HG03108 (cell line): ENCODE data around the gene FANCB.
A peak's percentile ranks its signal among the peaks of the same experiment; 100 is the strongest.

Experiments
- ATAC-seq: cut with Tn5 transposase; IDR thresholded peaks from one replicate; pipeline ENCODE4 v1.9.1; 2021; ENCODE audit warnings: moderate library complexity; ENCODE audit not compliant: unreplicated experiment

The FANCB gene

DNA sequence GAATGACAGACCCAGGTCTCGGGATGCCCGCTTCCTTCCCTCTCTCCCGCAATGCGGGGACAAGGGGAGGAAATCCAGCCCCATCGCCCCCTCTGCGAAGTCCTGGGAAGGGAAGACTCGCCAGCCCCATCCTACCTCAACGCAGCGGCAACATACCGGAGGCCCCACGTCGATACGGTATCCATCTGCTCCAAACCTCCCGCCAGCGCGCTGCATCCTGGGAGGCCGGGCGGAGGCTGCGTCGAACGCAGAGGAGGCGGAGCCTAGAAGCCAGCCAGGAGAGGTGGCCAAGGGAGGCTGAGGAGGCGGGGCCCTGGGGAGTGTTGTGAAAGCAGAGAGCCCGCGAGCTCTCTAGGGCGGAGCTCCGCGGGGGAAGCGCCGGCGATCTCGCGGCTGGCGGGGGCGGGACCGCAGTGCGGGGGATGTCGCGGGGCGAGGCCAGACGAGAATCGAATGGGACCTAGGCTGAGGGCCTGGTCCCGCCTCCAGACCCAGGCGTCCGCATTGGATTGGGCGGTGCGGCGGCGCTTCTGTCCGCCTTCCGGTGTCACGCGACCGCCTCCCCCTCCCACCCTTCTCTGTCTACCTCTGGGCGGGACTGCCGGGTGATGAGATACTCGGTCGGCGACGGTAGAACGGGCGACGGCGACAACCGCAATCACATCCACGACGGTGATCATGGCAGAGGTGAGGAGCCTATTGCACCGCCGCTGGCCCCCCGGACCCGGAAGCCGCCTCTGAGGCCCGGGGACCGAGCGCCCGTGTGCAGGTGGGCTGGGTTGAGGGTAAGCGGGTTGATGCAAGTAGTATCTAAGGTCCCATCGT lies at the start of gene FANCB, which contains the start of gene MOSPD2:
Gene FANCB, minus strand, starts transcription at position 219 of the 825 bp plus-strand sequence. CDS start 7,559 bp downstream, outside the sequence.
Gene MOSPD2, plus strand, starts transcription at position 571 of the 825 bp plus-strand sequence. Its CDS starts 108 bp downstream, at position 679.
- peak; percentile 95 for ATAC-seq

GRCh38 chrX:14922437-14922836 lies 49.6 kb upstream of the FANCB start:
- ATAC-seq: no peak

- ATAC-seq: no peak
These were observed 47.3 kb upstream of the FANCB start for GRCh38 chrX:14920196-14920595.

DNA sequence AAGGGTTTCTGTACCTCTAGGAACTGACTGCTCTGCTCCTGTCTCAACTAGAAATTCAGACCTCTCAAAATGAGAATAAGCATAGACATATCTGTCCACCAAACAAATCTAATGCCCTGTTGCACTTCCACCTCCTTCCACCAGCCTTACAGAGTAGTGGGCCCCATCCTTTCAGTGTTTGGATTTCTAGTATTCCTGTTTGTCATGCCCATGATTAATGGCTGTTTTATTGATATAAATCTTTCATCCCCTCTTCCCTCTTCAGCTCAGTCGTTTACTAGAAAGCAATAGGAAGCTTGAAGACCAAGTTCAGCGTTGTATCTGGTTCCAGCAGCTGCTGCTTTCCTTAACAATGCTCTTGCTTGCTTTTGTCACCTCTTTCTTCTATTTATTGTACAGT lies 46.5 kb upstream of the FANCB start:
- no peak for ATAC-seq

DNA sequence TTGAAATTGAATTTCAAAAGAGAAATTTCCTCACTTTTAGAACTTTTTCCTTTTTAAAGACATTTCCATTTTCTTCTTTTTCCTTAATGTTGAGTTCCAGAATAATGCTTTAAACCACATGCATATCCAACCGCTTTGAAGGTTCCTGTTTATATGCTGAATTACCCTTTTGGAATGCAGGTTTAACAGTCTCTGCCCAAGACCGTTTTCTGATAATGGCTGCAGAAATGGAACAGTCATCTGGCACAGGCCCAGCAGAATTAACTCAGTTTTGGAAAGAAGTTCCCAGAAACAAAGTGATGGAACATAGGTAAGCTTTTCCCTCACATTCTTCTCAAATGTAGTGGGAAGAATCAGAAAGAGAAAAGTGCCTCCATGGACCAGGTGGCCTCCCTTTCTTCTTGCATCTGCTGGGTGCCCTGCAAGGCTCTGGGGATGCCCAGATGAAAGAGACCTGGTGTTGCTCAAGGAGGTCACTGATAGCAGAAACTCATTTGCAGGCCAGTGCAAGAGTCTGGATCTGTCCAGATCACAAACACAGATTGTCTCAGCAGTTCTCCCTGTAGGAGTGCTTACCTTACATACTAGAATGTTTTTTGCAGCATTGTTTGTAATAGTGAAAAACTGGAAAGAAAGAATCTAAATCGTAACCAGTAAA lies 43.3 kb upstream of the FANCB start:
- ATAC-seq: no peak

GRCh38 chrX:14915596-14915995 lies 42.7 kb upstream of the FANCB start:
- ATAC-seq: no peak

DNA sequence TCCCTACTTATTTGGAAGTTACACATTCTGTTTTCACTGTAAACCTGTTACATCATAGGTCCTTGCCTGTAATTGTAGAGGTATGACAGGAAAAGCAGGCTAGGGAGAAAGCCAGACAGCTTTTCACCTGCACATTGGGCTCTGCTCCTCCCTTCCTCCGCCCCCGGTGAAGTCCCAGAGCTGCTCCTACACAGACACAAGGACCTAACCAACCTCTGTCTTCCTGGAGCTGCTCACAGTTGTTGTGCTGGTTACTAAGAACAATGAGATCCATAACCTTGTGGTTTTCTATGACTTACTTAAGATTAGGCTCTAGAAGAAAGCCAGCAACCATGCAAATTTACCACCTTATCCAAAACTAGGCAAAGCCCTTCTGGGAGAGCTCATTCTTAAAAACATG lies 40.4 kb upstream of the FANCB start:
- no peak for ATAC-seq

DNA sequence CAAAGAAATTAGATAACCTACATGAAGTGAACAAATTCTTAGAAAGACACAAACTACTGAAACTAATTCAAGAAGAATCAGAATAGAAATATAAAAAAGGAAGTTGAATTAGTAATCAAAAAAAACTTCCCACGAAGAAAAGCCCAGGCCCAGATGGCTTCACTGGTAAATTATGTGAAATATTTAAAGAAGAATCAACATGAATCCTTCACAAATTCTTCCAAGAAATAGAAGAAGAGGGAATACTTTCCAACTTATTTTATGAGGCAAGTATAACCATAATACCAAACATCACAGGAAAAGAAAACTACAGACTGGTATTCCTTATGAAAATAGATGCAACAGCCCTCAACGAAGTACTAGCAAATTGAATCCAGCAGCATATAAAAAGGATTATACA lies 31.0 kb upstream of the FANCB start:
- no peak for ATAC-seq

GRCh38 chrX:14902537-14902936 lies 29.7 kb upstream of the FANCB start:
- no peak for ATAC-seq

DNA sequence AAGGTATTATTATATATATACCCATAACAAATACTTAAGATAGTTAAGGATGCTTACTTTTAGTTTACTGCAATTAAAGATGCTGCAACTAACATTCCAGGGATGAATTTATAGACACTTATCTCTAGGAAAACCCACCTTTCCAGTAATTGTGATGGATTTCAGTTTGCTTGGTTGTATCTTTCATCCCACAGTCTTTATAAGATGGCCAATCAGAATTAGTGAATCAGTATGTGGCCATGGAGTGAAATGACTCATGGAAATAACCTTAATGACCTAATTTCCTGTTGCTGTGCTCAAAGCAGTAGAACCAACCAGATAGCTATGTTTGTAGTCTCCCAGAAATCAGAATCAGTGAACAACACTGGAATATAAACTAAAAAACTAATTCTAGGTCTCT lies 26.7 kb upstream of the FANCB start:
- no peak for ATAC-seq

DNA sequence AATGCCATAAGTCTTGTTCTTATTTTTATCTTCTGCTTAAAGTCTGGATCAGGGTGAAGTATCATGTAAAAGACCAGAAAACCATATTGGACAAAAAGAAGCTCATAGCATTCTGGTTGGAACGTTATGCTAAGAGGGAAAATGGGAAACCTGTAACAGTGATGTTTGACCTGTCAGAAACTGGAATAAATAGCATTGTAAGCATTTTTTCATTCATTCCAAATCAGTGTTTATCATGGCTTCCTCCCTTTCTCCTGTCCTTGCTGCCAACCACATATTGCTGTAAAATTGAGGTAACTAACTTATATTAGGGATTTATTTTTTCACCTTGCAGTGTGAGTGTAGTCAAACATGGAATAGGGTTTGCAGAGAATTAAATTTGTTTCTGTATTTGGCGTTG lies 24.2 kb upstream of the FANCB start:
- no peak for ATAC-seq

DNA sequence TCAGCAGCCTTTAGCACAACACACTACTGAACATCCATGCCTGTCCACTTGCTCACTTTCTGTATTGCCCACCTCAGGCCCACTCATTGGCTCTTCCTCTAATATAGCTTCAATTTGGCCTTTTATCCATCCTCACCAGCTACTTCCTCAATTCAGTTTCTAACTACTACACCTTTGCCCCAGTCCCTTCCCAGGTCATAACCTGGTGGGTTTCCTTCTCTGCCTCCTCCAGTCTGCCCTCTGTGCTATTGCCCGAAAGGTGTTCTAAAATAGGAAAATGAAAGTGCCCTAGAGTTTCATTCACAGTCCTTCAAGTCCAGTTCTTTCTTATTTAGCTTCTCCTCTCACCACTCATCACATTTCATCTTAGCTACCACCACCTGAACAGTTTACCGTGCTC lies 23.4 kb upstream of the FANCB start:
- ATAC-seq: no peak

DNA sequence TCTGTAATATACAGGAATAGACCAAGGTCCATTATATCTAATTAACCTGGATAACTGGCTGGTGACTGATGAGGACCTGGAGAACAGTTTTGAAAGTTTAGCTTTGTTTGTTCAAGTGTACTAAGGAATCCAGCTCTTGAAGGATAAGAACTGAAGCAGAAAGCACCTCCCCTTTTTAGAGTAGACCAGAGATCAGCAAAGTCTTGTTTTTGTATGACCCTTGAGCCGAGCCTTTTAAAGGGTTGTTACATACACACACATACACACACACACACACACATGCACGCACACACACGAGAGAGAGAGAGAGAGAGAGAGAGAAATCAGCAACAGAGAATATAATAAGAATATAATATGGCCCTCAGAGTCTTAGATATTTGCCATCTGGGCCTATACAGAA lies 13.4 kb upstream of the FANCB start:
- no peak for ATAC-seq

DNA sequence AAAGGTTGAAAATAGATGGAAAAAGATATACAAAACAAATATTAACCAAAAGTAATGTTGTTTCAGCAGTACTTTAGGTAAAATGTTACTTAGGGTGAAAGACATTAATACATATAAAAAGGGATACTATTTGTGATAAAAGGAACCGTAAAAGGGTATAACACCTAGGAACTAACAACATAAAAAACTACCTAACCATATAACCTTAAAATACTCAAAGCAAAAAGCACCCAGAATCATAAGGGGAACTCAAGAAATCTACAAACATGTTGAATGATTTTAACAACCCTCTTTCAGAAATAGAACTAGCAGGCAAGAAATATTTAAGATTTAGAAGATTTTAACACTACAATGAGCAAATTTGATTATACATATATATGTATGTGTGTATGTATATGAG lies 11.8 kb upstream of the FANCB start:
- no peak for ATAC-seq

DNA sequence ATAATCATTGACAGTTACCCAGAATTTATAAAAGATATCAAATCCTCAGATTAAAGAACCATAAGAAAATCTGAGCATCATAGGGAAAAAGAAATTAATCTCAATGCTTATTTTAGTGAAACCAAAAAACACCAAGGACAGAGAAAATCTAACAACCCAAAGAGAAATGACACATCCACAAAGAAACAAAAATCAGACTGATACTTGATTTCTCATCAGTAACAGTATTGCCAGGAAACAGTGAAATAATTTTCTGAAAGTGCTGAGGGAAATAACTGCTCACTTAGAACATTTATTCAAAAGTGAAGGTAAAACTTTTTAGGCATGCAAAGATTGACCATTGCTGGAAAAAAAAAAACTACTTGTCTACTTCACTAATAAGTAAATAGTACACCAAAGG lies 11.0 kb upstream of the FANCB start:
- ATAC-seq: no peak

DNA sequence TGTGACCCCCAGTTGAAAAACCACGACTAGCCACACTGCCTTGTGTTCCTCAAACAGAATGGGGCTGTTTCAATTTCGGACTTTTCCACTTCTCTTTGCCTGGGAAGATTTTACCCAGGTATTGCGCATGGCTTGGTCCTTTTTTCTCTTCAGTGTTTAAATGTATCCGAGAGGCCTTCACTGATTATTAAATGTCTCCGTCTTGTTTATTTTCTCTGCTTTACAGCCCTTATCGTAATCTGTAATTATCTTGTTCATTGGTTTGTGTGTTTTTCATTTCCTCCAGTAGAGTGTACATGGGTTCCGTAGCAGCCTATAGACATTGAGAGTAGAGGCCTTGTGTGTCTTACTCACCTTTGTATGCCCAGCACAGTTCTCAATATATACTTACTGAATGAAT lies 2.8 kb upstream of the FANCB start:
- no peak for ATAC-seq

DNA sequence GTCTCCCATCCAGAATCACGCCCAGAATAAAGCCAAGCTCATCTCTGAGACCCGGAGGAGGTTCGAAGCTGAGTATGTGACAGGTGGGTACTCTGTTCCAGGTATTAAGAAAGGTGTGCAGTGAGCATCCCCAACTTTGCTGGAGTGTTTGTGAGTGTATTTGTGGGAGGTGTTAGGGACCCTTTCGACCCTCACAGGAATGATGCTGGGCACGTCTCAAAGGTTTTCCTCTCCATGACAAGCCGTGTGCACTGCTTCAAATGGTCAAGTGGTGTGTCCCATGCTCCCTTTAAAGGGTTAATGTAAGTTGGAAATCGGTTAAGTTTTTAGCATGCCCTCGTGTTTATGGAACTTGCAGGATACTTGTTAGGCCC lies 794 bp upstream of the FANCB start:
- ATAC-seq: no peak

- ATAC-seq: no peak
These were observed 514 bp downstream of the FANCB start for GRCh38 chrX:14872355-14872754.

GRCh38 chrX:14871767-14872166 lies 1.1 kb downstream of the FANCB start:
- ATAC-seq: no peak

- ATAC-seq: no peak
These were observed 7.7 kb downstream of the FANCB start for GRCh38 chrX:14865201-14865600.

DNA sequence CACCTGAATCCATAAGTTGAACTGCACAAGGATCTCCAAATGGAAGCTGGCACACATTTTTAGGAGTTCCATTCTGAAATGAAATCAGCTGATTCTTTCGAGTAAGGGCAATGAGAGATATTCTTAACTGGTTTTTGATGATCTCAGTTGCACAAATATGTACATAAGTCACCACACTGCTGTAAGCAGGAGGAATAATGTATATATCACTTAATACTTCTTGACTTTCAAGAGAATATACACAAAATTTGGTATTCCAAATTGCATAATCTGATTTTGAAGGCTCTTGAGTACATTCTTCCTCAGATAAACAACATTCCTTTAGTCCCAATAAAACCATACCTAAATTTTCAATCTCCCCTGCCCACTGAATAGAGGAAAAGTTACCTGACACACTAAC lies 8.2 kb downstream of the FANCB start:
- no peak for ATAC-seq

GRCh38 chrX:14851526-14851925 lies 21.3 kb downstream of the FANCB start:
- ATAC-seq: no peak
